Measurements from ENCODE around the gene CARD11.

GRCh38 chr7:3064067-3064466 lies 20.4 kb upstream of the CARD11 start:
- TF ChIP-seq CEBPB (IDR thresholded peaks at IDR 0.05; ENCODE audit: low read depth) (no peak), SP1 (IDR thresholded peaks at IDR 0.05; ENCODE audit: low read depth) (no peak), ZFX (IDR thresholded peaks at IDR 0.05) (no peak), POLR2A (IDR thresholded peaks at IDR 0.05; ENCODE audit: borderline replicate concordance, extremely low read depth, insufficient read depth, insufficient read length) (no peak), MAX (IDR thresholded peaks at IDR 0.05) (no peak), REST (IDR thresholded peaks at IDR 0.05; ENCODE audit: low read depth) (no peak), YY1 (IDR thresholded peaks at IDR 0.05; ENCODE audit: extremely low read depth, insufficient replicate concordance, low read depth, low read length) (no peak), EZH2 (IDR thresholded peaks at IDR 0.05) (no peak), TCF7L2 (IDR thresholded peaks at IDR 0.05; ENCODE audit: borderline replicate concordance, extremely low read depth, insufficient read depth, insufficient read length) (no peak), EZH2phosphoT487 (IDR thresholded peaks at IDR 0.05; ENCODE audit: borderline replicate concordance) (no peak)
- TF ChIP-seq, protein P1, sequence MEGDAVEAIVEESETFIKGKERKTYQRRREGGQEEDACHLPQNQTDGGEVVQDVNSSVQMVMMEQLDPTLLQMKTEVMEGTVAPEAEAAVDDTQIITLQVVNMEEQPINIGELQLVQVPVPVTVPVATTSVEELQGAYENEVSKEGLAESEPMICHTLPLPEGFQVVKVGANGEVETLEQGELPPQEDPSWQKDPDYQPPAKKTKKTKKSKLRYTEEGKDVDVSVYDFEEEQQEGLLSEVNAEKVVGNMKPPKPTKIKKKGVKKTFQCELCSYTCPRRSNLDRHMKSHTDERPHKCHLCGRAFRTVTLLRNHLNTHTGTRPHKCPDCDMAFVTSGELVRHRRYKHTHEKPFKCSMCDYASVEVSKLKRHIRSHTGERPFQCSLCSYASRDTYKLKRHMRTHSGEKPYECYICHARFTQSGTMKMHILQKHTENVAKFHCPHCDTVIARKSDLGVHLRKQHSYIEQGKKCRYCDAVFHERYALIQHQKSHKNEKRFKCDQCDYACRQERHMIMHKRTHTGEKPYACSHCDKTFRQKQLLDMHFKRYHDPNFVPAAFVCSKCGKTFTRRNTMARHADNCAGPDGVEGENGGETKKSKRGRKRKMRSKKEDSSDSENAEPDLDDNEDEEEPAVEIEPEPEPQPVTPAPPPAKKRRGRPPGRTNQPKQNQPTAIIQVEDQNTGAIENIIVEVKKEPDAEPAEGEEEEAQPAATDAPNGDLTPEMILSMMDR (IDR thresholded peaks at IDR 0.05 in 2 of 3, conservative IDR thresholded peaks at IDR 0.05 in 1 of 3; ENCODE audit: borderline replicate concordance in 1 of 3, insufficient read depth in 1 of 3, low read depth in 2 of 3, low read length in 2 of 3): no peak
